ENCODE data around the gene KBTBD4. TPM values are rescaled to one million over a fixed set of nuclear protein-coding genes. Genes with fewer than 3 reads are reported as not detected.
A peak's percentile ranks its signal among the peaks of the same experiment; 100 is the strongest.

KBTBD4 gene
- total RNA-seq, 3 donors from 2014 or later (not counting 1 experiment from before 2014, with no cell fraction given): 17.7 to 24.1 (median 20.9) TPM

- intact Hi-C loops (cut with micrococcal nuclease): no loop called here
- TF ChIP-seq CTCF (IDR thresholded peaks at IDR 0.05): no peak
- H3K27ac ChIP-seq (ENCODE audit: low read length): no peak overlapping the region
- peaks cover 15% of the 10 kb centered on the region for H3K27me3 ChIP-seq (ENCODE audit: control insufficient read depth, insufficient read depth, low read length)
- peaks cover 20% of the 10 kb centered on the region for H3K4me1 ChIP-seq (ENCODE audit: control insufficient read depth, insufficient read depth, low read length)
- no peaks in the 10 kb centered on the region for H3K9me3 ChIP-seq (ENCODE audit: control insufficient read depth, insufficient read depth, low read length)
- Mint-ChIP-seq H3K36me3 (no peaks in the 10 kb centered on the region), H3K4me3 (no peak overlapping the region), H3K4me1 (no peaks in the 10 kb centered on the region), H3K27me3 (ENCODE audit: low read depth in 2 of 2) (peaks cover 19 to 29% of the 10 kb centered on the region in 2 donors), H3K9me3 (no peaks in the 10 kb centered on the region), H3K27ac (no peak overlapping the region)
- H3K36me3 ChIP-seq (ENCODE audit: control insufficient read depth, insufficient read depth, low read length): no peaks in the 10 kb centered on the region
- 39% methylated on average over 4 of the region's 4 CpGs for WGBS (ENCODE audit: insufficient coverage)
- ATAC-seq: peak in 1 of 3 donors; percentile 12
- no peak overlapping the region for H3K4me3 ChIP-seq (ENCODE audit: low read length)
- no peak for DNase-seq
Measured at GRCh38 chr11:47592251-47592650, 13.5 kb upstream of the KBTBD4 start.

GRCh38 chr11:47591764-47592163 is 13.0 kb upstream of the KBTBD4 start:
- Mint-ChIP-seq H3K27ac (no peak overlapping the region), H3K36me3 (no peaks in the 10 kb centered on the region), H3K27me3 (ENCODE audit: low read depth in 2 of 2) (peaks cover 19 to 29% of the 10 kb centered on the region in 2 donors), H3K4me1 (no peaks in the 10 kb centered on the region), H3K4me3 (no peak overlapping the region), H3K9me3 (no peaks in the 10 kb centered on the region)
- Histone ChIP-seq H3K9me3 (ENCODE audit: control insufficient read depth, insufficient read depth, low read length) (no peaks in the 10 kb centered on the region), H3K27me3 (ENCODE audit: control insufficient read depth, insufficient read depth, low read length) (peaks cover 15% of the 10 kb centered on the region), H3K27ac (ENCODE audit: low read length) (no peak overlapping the region), H3K36me3 (ENCODE audit: control insufficient read depth, insufficient read depth, low read length) (no peaks in the 10 kb centered on the region), H3K4me3 (ENCODE audit: low read length) (no peak overlapping the region), H3K4me1 (ENCODE audit: control insufficient read depth, insufficient read depth, low read length) (peaks cover 20% of the 10 kb centered on the region)
- no peak for DNase-seq
- intact Hi-C loops (cut with micrococcal nuclease): no loop called here
- TF ChIP-seq CTCF (IDR thresholded peaks at IDR 0.05): no peak
- WGBS (ENCODE audit: insufficient coverage): 13% methylated on average over 7 of the region's 7 CpGs
- ATAC-seq: peak in 1 of 3 donors; percentile 24

- Mint-ChIP-seq H3K27me3 (ENCODE audit: low read depth in 2 of 2) (peaks cover 11 to 21% of the 10 kb centered on the region in 2 donors), H3K36me3 (no peaks in the 10 kb centered on the region), H3K4me3 (no peak overlapping the region), H3K4me1 (no peaks in the 10 kb centered on the region), H3K27ac (no peak overlapping the region), H3K9me3 (no peaks in the 10 kb centered on the region)
- H3K9me3 ChIP-seq (ENCODE audit: control insufficient read depth, insufficient read depth, low read length): no peaks in the 10 kb centered on the region
- WGBS (ENCODE audit: insufficient coverage): 96% methylated on average over 122 of the region's 122 CpGs
- TF ChIP-seq CTCF (IDR thresholded peaks at IDR 0.05): no peak
- H3K36me3 ChIP-seq (ENCODE audit: control insufficient read depth, insufficient read depth, low read length): no peaks in the 10 kb centered on the region
- no peak overlapping the region for H3K27ac ChIP-seq (ENCODE audit: low read length)
- DNase-seq: no peak
- intact Hi-C loops (cut with micrococcal nuclease): no loop called here
- H3K4me3 ChIP-seq (ENCODE audit: low read length): no peak overlapping the region
- H3K27me3 ChIP-seq (ENCODE audit: control insufficient read depth, insufficient read depth, low read length): peaks cover 15% of the 10 kb centered on the region
- ATAC-seq: no peak
- H3K4me1 ChIP-seq (ENCODE audit: control insufficient read depth, insufficient read depth, low read length): peaks cover 20% of the 10 kb centered on the region
Measured at GRCh38 chr11:47589977-47590861, 11.4 kb upstream of the KBTBD4 start.
